A549 (cell line): ENCODE measurements around the gene MARCHF10.

Experiments
- CTCF ChIP-seq: fragments of >200 bp; sonication (Bioruptor Twin); formaldehyde crosslinking; IDR thresholded peaks from 3 replicates; pipeline ENCODE4 v1.5.1; 2016
- HOXA7 ChIP-seq: fragments of 250-450 bp; sonication (Bioruptor Pico); IDR thresholded peaks from 2 replicates; pipeline ENCODE4 v1.5.0; 2020; ENCODE audit warnings: mild to moderate bottlenecking, moderate library complexity
- POLR2A ChIP-seq: IDR thresholded peaks from 2 replicates; pipeline ENCODE4 v1.6.1; 2012; ENCODE audit warnings: mild to moderate bottlenecking, low read length
- REST ChIP-seq: fragments of 200-600 bp; sonication (generic); IDR thresholded peaks from 2 replicates; pipeline ENCODE4 v1.6.1; 2016; ENCODE audit warnings: antibody characterized with exemption, mild to moderate bottlenecking, moderate library complexity

GRCh38 chr17:62675701-62676100 lies 132.4 kb downstream of the MARCHF10 start:
- TF ChIP-seq CTCF (no peak), REST (no peak), POLR2A (no peak), HOXA7 (CRISPR knock-in tag) (no peak)
